Stromal cell of bone marrow (primary cell): ENCODE measurements around the gene OR4X1.
"Not testable (repeated sequence)": the region's sequence is repeated elsewhere in the genome, so short reads cannot be mapped to it uniquely, and the experiment has no call there.

Experiments used
- DNase-seq: peaks from one replicate; pipeline ENCODE4 v3.0.0-alpha.2; 2012; ENCODE audit warnings: low read depth

Gene OR4X1, protein sequence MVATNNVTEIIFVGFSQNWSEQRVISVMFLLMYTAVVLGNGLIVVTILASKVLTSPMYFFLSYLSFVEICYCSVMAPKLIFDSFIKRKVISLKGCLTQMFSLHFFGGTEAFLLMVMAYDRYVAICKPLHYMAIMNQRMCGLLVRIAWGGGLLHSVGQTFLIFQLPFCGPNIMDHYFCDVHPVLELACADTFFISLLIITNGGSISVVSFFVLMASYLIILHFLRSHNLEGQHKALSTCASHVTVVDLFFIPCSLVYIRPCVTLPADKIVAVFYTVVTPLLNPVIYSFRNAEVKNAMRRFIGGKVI

DNA sequence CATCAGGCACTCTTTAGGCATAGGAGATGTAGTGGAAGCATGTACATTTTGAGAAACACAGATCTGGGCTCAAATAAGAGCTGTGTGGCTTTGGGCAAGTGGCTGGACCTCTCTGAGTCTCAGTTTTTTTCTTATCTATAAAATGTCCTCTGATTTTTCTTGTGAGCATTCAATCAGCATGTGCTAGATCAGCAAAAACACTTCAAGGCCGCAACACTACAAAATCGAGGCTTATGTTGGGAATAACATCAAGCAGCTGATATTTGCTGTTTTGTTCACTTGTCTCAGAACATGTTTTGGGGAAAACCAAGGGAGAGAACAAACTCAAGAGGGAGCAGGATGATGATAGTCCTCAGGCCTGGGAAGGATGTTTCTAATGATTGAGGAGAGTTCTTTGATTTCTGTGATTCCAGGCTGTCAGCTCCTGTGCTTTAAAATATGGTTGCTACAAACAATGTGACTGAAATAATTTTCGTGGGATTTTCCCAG, at the start of gene OR4X1:
Gene OR4X1 (plus strand): TSS at position 439 of the 489 bp plus-strand sequence. CDS start 0 bp downstream, at position 439.
- DNase-seq, result no peak

DNA sequence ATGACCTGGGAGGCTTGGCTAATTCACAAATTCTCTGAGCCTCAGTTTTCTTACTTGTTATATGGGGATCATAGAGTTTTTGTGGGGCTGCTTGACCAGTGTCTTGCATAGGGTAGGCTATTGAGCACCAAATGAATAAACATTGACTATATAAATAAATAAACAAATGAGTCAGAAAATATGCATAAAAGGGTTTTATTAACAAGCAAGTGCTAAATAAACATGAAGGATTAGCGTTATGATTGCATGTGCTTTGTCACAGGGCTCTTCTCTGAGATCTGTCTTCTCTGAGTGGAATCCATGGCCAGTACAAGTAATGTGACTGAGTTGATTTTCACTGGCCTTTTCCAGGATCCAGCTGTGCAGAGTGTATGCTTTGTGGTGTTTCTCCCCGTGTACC, 47.2 kb upstream of the OR4X1 start, which contains the start of gene OR4B1:
Gene OR4B1 (plus strand): TSS at position 301 of the 400 bp plus-strand sequence. CDS start 0 bp downstream, at position 301.
- no peak for DNase-seq

DNA sequence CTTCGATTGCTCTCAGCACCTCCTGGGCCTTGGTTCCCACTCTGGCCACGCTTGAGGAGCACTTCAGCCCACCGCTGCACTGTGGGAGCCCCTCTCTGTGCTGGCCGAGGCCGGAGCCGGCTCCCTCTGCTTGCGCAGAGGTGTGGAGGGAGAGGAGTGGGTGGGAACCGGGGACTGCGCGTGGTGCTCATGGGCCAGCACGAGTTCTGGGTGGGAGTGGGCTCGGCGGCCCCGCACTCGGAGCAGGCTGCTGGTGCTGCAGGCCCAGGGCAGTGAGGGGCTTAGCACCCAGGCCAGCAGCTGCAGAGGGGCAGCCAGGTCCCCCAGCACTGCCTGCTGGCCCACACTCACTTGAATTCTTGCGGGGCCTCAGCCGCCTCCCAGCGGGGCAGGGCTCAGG, 34.9 kb upstream of the OR4X1 start:
- no peak for DNase-seq

DNA sequence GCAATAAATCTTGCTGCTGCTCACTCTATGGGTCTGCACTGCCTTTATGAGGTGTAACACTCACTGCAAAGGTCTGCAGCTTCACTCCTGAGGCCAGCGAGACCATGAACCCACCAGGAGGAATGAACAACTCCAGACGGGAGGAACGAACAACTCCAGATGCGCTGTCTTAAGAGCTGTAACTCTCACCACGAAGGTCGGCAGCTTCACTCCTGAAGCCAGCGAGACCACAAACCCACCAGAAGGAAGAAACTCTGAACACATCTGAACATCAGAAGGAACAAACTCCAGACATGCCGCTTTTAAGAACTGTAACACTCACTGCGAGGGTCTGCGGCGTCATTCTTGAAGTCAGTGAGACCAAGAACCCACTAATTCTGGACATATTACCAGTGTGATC, 33.6 kb upstream of the OR4X1 start:
- not testable (repeated sequence) for DNase-seq

DNA sequence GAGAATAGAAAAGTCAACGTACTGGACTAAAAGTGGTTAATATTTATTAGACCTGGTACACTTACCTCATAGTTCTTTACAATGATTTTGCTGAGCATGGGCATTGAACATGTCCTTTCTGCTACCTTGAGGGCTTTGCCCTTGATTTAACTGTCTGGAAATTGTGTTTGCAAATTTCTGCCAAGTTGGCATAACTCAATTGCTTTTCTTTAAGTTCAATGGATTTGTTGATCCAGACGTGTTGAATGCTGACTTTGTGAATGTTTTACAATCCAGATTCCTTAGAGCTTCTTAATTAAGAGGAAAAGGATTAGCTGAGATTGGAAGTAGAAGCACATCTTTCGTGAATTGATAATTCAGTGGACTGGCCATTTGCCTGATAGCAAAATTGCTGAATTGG, 25.9 kb upstream of the OR4X1 start:
- no peak for DNase-seq

DNA sequence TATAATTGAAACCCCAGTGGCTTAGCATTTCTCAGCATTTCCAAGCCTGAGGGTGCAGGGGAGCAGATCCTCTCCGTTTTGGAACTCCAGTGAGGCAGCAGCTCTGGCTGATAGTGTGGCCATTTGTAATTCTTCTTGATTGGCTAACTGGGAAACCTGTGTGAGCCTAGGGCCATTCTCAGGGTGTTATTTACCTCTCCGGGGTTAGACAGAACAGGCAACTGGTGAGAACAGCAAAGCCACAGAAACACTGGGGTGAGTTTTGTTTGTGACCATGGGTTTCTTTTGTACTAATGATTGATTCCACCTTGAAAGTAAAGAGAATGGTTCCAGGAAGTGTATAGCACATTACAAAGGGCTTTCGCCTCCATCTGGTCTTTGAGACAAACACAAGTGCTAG, 21.2 kb upstream of the OR4X1 start:
- DNase-seq, result no peak

DNA sequence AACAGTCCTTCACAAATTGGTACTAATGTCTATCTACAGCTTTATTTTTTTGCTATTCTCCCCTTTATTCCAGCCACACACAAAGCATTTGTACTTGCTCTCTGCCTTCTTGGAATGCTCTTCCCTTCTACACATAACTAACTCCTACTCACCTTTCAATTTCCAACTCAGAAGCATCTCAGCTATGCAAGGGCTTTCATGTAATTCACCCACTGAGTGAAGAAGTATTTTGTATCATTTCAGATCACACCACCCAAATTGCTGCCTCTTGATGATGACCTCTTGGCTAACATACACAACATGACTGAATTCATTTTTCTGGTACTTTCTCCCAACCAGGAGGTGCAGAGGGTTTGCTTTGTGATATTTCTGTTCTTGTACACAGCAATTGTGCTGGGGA, 18.9 kb upstream of the OR4X1 start, which contains the start of gene OR4X2:
Gene OR4X2 (plus strand): TSS at position 301 of the 400 bp plus-strand sequence. CDS start 0 bp downstream, at position 301.
- DNase-seq, result no peak

DNA sequence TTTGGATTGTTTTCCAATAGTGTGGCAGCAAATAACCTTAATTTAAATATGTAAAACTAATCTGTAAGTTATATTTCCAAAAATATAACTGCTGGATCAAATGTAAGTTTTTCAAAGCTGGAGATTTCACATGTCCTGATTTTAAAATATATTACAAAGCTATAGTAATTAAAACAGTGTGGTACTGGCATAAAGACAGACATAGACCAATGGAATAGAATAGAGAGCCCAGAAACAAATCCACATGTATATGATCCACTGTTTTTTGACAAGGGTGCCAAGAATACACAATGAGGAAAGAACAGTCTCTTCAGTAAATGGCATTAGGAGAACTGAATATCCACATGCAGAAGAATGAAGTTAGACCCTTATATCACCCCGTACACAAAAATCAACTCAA, 14.8 kb upstream of the OR4X1 start:
- no peak for DNase-seq

DNA sequence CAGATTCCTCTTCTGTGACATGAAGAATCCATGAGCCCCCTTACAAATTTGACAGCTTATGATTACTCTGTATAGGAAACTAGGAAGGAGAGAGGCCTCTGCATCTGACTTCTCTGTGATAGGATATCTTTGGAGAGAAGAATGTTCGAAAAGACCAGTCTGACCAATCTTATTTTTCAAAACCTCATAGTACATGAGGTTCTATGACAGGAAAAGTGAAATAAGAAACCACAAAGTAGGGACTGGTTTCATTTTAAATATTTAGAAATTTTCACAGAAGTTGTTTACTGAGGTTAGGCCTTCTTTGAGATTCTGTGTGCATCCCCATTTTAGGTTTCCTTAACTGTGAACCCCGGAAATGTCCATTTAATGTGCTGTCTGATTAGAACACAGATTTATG, 2.1 kb upstream of the OR4X1 start:
- DNase-seq, result no peak

DNA sequence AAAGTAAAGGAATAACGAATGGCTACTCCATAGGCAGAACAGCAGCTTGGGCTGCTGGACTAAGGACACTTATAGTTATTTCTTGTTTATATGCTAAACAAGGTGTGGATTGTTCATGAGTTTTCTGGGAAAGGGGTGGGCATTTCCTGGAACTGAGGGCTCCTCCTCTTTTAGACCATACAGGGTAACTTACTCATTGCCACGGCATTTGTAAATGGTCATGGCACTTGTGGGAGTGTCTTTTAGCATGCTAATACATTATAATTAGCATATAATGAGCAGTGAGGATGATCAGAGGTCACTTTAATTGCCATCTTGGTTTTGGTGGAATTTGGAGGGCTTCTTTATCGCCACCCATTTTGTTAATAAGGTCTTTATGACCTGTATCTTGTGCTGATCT, 7.0 kb downstream of the OR4X1 start:
- no peak for DNase-seq

DNA sequence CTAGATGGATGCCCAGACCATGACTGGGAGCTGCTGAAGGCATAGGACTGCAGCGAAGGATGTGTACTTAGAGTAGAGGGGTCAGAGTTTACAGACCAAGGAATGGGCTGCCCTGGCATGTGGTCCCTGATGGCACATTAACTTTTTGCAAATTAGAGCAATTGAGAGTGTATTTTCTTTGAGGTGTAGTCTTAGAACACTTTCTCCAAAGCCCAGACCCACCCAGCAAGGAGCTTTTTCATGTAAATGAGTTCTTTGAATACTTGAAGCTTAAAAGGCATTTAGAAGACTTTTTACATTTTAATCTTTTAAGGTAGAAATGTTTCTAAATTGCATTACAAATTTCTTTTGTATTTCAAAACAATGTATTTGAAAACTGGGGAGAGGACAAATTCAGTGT, 8.9 kb downstream of the OR4X1 start:
- no peak for DNase-seq

DNA sequence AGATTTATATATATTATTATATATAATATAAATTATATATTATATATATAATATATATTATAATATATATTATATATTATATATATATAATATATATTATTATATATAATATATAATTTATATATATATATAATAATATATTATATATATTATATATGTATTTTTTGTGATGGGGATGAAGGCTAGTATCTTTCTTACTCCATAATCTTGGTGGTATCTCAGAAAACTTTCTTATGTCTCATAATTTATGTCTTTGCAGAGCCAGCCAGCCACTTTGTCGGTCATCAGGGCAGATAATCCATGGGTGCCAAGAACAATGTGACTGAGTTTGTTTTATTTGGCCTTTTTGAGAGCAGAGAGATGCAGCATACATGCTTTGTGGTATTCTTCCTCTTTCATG, 42.3 kb downstream of the OR4X1 start, which contains the start of gene OR4S1:
Gene OR4S1 (plus strand): TSS at position 301 of the 400 bp plus-strand sequence. CDS start 0 bp downstream, at position 301.
- DNase-seq, result no peak

DNA sequence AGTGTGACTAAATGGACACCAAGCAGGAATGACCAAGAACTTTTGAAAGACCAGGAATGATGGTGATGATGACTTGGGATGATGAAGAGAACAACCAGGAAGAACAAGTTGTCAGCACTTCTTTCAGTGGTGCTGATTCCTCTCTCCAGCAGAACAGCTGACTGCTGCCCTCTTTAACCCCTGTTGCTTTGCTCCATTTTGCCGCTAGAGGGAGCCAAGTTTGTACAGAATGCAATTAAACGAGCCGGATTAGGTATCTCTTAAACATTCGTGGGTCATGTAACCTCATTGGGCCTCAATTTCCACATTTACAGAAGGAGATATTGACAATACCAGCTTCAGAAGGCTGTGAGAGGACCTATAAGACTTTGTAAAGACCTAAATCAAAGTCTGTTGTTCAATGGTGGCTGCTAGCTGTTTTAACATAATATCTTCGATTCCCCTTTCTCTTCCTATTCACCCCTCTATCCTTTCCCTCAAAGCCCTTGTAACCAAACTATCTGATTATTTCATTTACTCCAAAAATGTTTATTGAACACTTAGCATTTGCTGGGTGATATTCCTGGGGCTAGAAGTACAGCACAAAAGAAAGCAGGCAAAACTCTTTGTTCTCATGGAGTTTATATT, 44.2 kb downstream of the OR4X1 start:
- peak; percentile 27 for DNase-seq

DNA sequence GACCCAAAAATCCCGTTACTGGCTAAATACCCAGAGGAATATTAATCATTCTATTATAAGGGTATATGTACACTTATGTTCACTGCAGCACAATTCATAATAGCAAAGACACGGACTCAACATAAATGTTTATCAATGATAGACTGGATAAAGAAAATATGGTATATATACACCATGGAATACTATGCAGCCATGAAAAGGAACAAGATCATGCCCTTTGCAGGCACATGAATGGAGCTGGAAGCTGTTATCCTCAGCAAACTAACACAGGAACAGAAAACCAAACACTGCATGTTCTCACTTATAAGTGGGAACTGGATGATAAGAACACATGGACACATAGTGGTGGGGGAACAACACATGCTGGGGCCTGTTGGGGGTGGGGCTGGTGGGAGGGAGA, 49.9 kb downstream of the OR4X1 start:
- not testable (repeated sequence) for DNase-seq
